Bronchial epithelial cell (primary cell): Measurements from ENCODE around the gene C4B. TPM values are rescaled to one million over a fixed set of nuclear protein-coding genes. Genes with fewer than 3 reads are reported as not detected.
"Not testable (repeated sequence)": the region's sequence is repeated elsewhere in the genome, so short reads cannot be mapped to it uniquely, and the experiment has no call there.

ENCODE experiments used
- DNase-seq: peaks from one replicate; pipeline ENCODE4 v3.0.0-alpha.2; 2010; ENCODE audit warnings: low read depth
- FAIRE-seq: peaks from 2 replicates; lab custom pipeline; 2011; peaks lifted over from hg19 to GRCh38; lab: Jason Lieb, UNC
- H3K27me3 ChIP-seq: 2 replicates; pipeline ENCODE4 v1.5.1; 2011; ENCODE audit warnings: low read length; ENCODE audit not compliant: control insufficient read depth, insufficient read depth
- H3K36me3 ChIP-seq: 2 replicates; pipeline ENCODE4 v1.5.1; 2011; ENCODE audit warnings: low read length; ENCODE audit not compliant: control insufficient read depth, insufficient read depth
- H3K4me3 ChIP-seq: 2 replicates; pipeline ENCODE4 v1.5.1; 2011; ENCODE audit warnings: mild to moderate bottlenecking, low read depth, low read length, control low read depth
- CTCF ChIP-seq: IDR thresholded peaks from 2 replicates; pipeline ENCODE4 v1.5.1; 2011; ENCODE audit warnings: mild to moderate bottlenecking, moderate library complexity, low read length, control low read depth, inconsistent platforms; ENCODE audit not compliant: insufficient read depth, severe bottlenecking
- total RNA-seq: library from RNA; depleted of rRNA; stranded (reverse); fragments of >200 nt; gene quantifications from 2 replicates; pipeline ENCODE4 v1.2.1, GENCODE V29; 2014

Gene C4B
- total RNA-seq, 1 donor from 2014 or later = 1.6 TPM

DNA sequence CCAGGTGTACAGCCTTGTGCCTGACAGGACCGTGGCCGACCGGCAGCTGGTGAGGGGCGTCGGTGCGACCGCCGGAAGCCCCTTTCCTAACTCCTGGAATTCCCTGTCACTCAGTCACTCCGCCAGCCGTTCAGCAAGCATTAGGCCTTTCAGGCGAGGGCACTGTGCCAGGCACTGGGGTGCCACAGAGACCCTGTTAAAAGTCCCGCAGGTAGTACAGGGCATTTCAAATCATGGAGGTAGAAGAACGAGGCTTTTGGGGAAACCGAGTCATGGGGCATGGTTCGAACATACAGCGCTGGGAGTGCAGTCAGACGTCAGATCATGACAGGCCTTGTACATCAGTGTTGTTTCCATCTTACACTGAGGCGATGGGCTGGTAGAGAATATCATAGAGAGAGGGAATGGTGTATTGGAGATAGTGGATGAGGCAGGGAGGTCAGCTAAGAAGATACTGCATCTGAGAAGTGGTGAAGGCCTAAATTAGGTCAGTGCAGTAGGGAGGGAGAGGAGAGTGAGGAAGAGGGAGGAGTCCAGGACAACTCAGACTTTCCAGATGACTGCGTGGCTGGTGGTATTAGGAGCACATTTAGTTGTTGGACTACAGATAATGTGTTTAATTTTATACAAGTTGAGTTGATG, 41.8 kb upstream of the C4B start:
- TF ChIP-seq CTCF = no peak
- FAIRE-seq (no peak), DNase-seq (peak; percentile 38)
- peak overlapping the region; percentile 50 for H3K4me3 ChIP-seq
- no peaks in the 10 kb centered on the region for H3K27me3 ChIP-seq
- H3K36me3 ChIP-seq = peaks cover 12% of the 10 kb centered on the region

DNA sequence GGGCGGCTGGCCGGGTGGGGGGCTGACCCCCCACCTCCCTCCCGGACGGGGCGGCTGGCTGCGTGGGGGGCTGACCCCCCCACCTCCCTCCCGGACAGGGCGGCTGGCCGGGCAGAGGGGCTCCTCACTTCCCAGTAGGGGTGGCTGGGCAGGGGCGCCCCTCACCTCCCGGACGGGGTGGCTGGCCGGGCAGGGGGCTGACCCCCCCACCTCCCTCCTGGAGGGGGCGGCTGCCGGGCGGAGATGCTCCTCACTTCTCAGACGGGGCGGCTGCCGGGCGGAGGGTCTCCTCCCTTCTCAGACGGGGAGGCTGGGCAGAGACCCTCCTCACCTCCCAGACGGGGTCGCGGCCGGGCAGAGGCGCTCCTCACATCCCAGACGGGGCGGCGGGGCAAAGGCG, 38.5 kb upstream of the C4B start:
- DNase-seq, H3K36me3 ChIP-seq, H3K4me3 ChIP-seq, H3K27me3 ChIP-seq, FAIRE-seq: not testable (repeated sequence)

GRCh38 chr6:31977816-31978431, 36.7 kb upstream of the C4B start:
- no peak for TF ChIP-seq CTCF
- H3K36me3 ChIP-seq = no peaks in the 10 kb centered on the region
- FAIRE-seq (no peak), DNase-seq (no peak)
- H3K27me3 ChIP-seq = no peaks in the 10 kb centered on the region
- no peak overlapping the region for H3K4me3 ChIP-seq

DNA sequence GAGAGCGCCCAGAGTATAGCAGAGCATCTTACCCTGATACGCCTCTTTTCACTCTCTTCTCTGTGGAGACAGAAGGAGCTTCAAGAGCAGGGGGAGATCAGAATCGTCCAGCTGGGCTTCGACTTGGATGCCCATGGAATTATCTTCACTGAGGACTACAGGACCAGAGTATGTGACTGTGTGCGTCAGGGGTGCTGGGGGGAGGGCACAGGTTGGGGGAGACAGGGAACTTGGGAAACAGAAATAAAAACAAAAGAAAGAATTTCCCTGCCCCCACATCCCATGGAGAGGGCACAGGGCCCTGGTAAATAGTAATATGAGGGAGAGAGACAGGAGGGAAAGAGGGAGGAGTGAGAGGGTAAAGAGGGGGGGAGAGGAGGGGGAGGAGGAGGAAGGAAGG, 35.8 kb upstream of the C4B start:
- no peak for TF ChIP-seq CTCF
- H3K27me3 ChIP-seq = no peaks in the 10 kb centered on the region
- DNase-seq (no peak), FAIRE-seq (no peak)
- no peak overlapping the region for H3K4me3 ChIP-seq
- no peaks in the 10 kb centered on the region for H3K36me3 ChIP-seq

- Histone ChIP-seq H3K27me3 (no peaks in the 10 kb centered on the region), H3K4me3 (no peak overlapping the region), H3K36me3 (no peaks in the 10 kb centered on the region)
- DNase-seq (no peak), FAIRE-seq (no peak)
- TF ChIP-seq CTCF = no peak
Observed at GRCh38 chr6:31979238-31979898, 35.2 kb upstream of the C4B start.

- not testable (repeated sequence) for H3K4me3 ChIP-seq, FAIRE-seq, H3K27me3 ChIP-seq, DNase-seq, H3K36me3 ChIP-seq
Observed at GRCh38 chr6:31980195-31980876, 34.3 kb upstream of the C4B start.

GRCh38 chr6:31980998-31981397, 33.6 kb upstream of the C4B start:
- not testable (repeated sequence) for H3K27me3 ChIP-seq, H3K36me3 ChIP-seq, DNase-seq, FAIRE-seq, H3K4me3 ChIP-seq

DNA sequence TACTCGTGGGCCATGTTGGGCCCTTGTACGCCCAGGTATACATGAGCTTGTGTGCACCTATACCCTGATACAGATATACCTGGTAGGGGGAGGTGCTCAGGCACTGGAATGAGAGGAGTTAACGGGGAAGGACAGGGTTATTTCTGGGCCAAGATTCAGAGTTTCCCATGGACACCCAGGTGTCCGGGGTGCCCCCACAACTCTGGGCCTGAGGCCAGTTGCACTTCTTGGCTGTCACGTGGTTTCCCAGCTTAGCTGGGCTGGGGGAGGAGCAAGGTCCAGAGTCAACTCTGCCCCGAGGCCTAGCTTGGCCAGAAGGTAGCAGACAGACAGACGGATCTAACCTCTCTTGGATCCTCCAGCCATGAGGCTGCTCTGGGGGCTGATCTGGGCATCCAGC, 32.9 kb upstream of the C4B start, which contains the start of gene C4A:
Gene C4A (plus strand): TSS at position 314 of the 400 bp plus-strand sequence. CDS start 51 bp downstream, at position 365.
- H3K27me3 ChIP-seq, H3K36me3 ChIP-seq, FAIRE-seq, H3K4me3 ChIP-seq, DNase-seq: not testable (repeated sequence)

DNA sequence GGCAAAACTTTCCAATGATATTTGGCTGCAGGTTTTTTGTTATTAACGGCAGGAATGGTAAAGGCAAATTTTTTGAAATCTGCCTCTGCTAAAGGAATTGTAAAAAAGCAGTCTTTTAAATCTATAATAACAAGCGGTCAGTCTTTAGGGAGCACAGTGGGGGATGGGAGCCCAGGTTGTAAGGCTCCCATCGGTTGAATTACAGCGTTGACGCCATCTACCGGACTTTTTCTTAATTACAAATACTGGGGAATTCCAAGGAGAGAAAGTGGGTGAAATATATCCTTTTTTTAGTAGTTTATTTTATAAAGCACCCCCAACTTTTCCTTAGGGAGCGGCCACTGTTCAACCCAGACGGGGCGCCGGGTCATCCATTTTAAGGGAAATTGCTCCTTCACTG, 25.2 kb upstream of the C4B start:
- not testable (repeated sequence) for FAIRE-seq, DNase-seq, H3K36me3 ChIP-seq, H3K4me3 ChIP-seq, H3K27me3 ChIP-seq
